ENCODE data around the gene ADGRE2. TPM values are rescaled to one million over a fixed set of nuclear protein-coding genes. Genes with fewer than 3 reads are reported as not detected.
A peak's percentile ranks its signal among the peaks of the same experiment; 100 is the strongest.
"Not testable (repeated sequence)": the region's sequence is repeated elsewhere in the genome, so short reads cannot be mapped to it uniquely, and the experiment has no call there.

Gene ADGRE2
- total RNA-seq, 1 donor from 2014 or later, result 0.26 TPM

GRCh38 chr19:14767466-14767971 is 10.8 kb downstream of the ADGRE2 start:
- no peak for FAIRE-seq
- Histone ChIP-seq H3K27me3 (ENCODE audit: control insufficient read depth, insufficient read depth, low read length) (no peaks in the 10 kb centered on the region), H3K4me3 (ENCODE audit: low read depth, low read length) (no peak overlapping the region), H3K36me3 (ENCODE audit: control insufficient read depth, insufficient read depth, low read length) (no peaks in the 10 kb centered on the region)
- no peak for TF ChIP-seq CTCF (IDR thresholded peaks at IDR 0.05; ENCODE audit: insufficient read depth, low read length, severe bottlenecking)
- no peak for DNase-seq (ENCODE audit: low read depth)

GRCh38 chr19:14765841-14766240 is 12.5 kb downstream of the ADGRE2 start:
- DNase-seq (ENCODE audit: low read depth); H3K27me3 ChIP-seq (ENCODE audit: control insufficient read depth, insufficient read depth, low read length); H3K4me3 ChIP-seq (ENCODE audit: low read depth, low read length); H3K36me3 ChIP-seq (ENCODE audit: control insufficient read depth, insufficient read depth, low read length); FAIRE-seq: not testable (repeated sequence)

- peak; percentile 95 for FAIRE-seq
- DNase-seq (ENCODE audit: low read depth), result not testable (repeated sequence)
These were observed 13.0 kb downstream of the ADGRE2 start for GRCh38 chr19:14765403-14765802.

GRCh38 chr19:14764401-14764800 is 14.0 kb downstream of the ADGRE2 start:
- Histone ChIP-seq H3K27me3 (ENCODE audit: control insufficient read depth, insufficient read depth, low read length) (no peaks in the 10 kb centered on the region), H3K36me3 (ENCODE audit: control insufficient read depth, insufficient read depth, low read length) (no peaks in the 10 kb centered on the region), H3K4me3 (ENCODE audit: low read depth, low read length) (no peak overlapping the region)
- FAIRE-seq (no peak), DNase-seq (ENCODE audit: low read depth) (no peak)
- TF ChIP-seq CTCF (IDR thresholded peaks at IDR 0.05; ENCODE audit: insufficient read depth, low read length, severe bottlenecking), result no peak

More at GRCh38 chr19:14765403-14765802, 13.0 kb downstream of the ADGRE2 start:
- not testable (repeated sequence) for H3K27me3 ChIP-seq (ENCODE audit: control insufficient read depth, insufficient read depth, low read length); H3K4me3 ChIP-seq (ENCODE audit: low read depth, low read length); H3K36me3 ChIP-seq (ENCODE audit: control insufficient read depth, insufficient read depth, low read length)

- no peaks in the 10 kb centered on the region for H3K27me3 ChIP-seq (ENCODE audit: control insufficient read depth, insufficient read depth, low read length)
- H3K36me3 ChIP-seq (ENCODE audit: control insufficient read depth, insufficient read depth, low read length), result no peaks in the 10 kb centered on the region
- DNase-seq (ENCODE audit: low read depth), result no peak
- H3K4me3 ChIP-seq (ENCODE audit: low read depth, low read length), result no peak overlapping the region
- no peak for FAIRE-seq
- no peak for TF ChIP-seq CTCF (IDR thresholded peaks at IDR 0.05; ENCODE audit: insufficient read depth, low read length, severe bottlenecking)
These were observed 14.7 kb downstream of the ADGRE2 start for GRCh38 chr19:14763497-14764145.

- Histone ChIP-seq H3K27me3 (ENCODE audit: control insufficient read depth, insufficient read depth, low read length) (no peaks in the 10 kb centered on the region), H3K4me3 (ENCODE audit: low read depth, low read length) (no peak overlapping the region), H3K36me3 (ENCODE audit: control insufficient read depth, insufficient read depth, low read length) (no peaks in the 10 kb centered on the region)
- TF ChIP-seq CTCF (IDR thresholded peaks at IDR 0.05; ENCODE audit: insufficient read depth, low read length, severe bottlenecking), result no peak
- FAIRE-seq (no peak), DNase-seq (ENCODE audit: low read depth) (no peak)
These were observed 16.2 kb downstream of the ADGRE2 start for GRCh38 chr19:14762111-14762510.

- no peak for TF ChIP-seq CTCF (IDR thresholded peaks at IDR 0.05; ENCODE audit: insufficient read depth, low read length, severe bottlenecking)
- Histone ChIP-seq H3K36me3 (ENCODE audit: control insufficient read depth, insufficient read depth, low read length) (no peaks in the 10 kb centered on the region), H3K4me3 (ENCODE audit: low read depth, low read length) (no peak overlapping the region), H3K27me3 (ENCODE audit: control insufficient read depth, insufficient read depth, low read length) (no peaks in the 10 kb centered on the region)
- FAIRE-seq (no peak), DNase-seq (ENCODE audit: low read depth) (no peak)
These were observed 16.8 kb downstream of the ADGRE2 start for GRCh38 chr19:14761607-14762006.
